GM21737 (cell line): ENCODE results near the gene DOK3.
"Not testable (repeated sequence)": the region's sequence is repeated elsewhere in the genome, so short reads cannot be mapped to it uniquely, and the experiment has no call there.

ENCODE experiments used
- ATAC-seq: cut with Tn5 transposase; IDR thresholded peaks from one replicate; pipeline ENCODE4 v1.9.1; 2021; ENCODE audit warnings: mild to moderate bottlenecking, moderate library complexity; ENCODE audit not compliant: unreplicated experiment

The DOK3 gene

GRCh38 chr5:177498013-177498787, 11.4 kb downstream of the DOK3 start:
- no peak for ATAC-seq

- ATAC-seq, result peak; percentile 69
These were observed 12.2 kb downstream of the DOK3 start, which contains the start of gene PDLIM7 for GRCh38 chr5:177497292-177498012. PDLIM7 (minus strand) TSS chr5:177497604; CDS start chr5:177496512, 1,092 bp downstream.

- ATAC-seq, result no peak
These were observed 12.8 kb downstream of the DOK3 start for GRCh38 chr5:177496727-177497291.

GRCh38 chr5:177496070-177496726, 13.4 kb downstream of the DOK3 start:
- no peak for ATAC-seq

GRCh38 chr5:177495243-177496060, 14.2 kb downstream of the DOK3 start:
- ATAC-seq, result no peak

- no peak for ATAC-seq
These were observed 15.1 kb downstream of the DOK3 start for GRCh38 chr5:177494346-177495195.

GRCh38 chr5:177493795-177494345, 15.8 kb downstream of the DOK3 start:
- no peak for ATAC-seq

GRCh38 chr5:177492841-177493240, 16.8 kb downstream of the DOK3 start:
- no peak for ATAC-seq

GRCh38 chr5:177491983-177492746, 17.5 kb downstream of the DOK3 start:
- no peak for ATAC-seq

- ATAC-seq, result no peak
These were observed 18.1 kb downstream of the DOK3 start for GRCh38 chr5:177491429-177491945.

GRCh38 chr5:177490992-177491391, 18.6 kb downstream of the DOK3 start:
- ATAC-seq, result no peak

GRCh38 chr5:177490311-177490991, 19.2 kb downstream of the DOK3 start:
- no peak for ATAC-seq

- no peak for ATAC-seq
These were observed 20.4 kb downstream of the DOK3 start for GRCh38 chr5:177489119-177489716.

GRCh38 chr5:177487975-177488374, 21.7 kb downstream of the DOK3 start:
- no peak for ATAC-seq

GRCh38 chr5:177487144-177487543, 22.5 kb downstream of the DOK3 start:
- no peak for ATAC-seq

GRCh38 chr5:177486256-177486655, 23.4 kb downstream of the DOK3 start:
- ATAC-seq, result no peak

GRCh38 chr5:177485753-177486152, 23.9 kb downstream of the DOK3 start:
- not testable (repeated sequence) for ATAC-seq
